Measurements from ENCODE around the gene GSS. TPM values are rescaled to one million over a fixed set of nuclear protein-coding genes. Genes with fewer than 3 reads are reported as not detected.
A peak's percentile ranks its signal among the peaks of the same experiment; 100 is the strongest.

Gene GSS
- total RNA-seq, 1 donor from 2014 or later = 18.3 TPM

DNA sequence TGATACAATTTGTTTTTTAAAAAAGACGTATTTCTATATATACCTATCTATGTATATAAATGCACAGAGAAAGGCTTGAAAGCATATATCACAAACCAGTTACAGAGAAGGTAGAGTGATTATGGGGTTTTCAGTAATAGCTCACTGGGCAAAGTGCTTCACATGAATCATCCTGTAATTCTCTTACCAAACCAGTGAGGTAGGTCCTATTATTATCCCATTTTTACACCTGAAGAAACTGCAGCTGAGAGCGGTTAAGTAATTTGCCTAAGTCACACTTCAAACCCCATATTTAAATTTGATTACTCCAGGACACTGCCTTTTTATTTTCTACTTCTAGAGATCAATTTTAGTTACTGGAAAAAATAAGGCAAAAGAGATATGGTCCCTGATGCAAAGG is 4.4 kb downstream of the GSS start:
- Histone ChIP-seq H3K4me3 (ENCODE audit: low read length in 3 of 3) (peak overlapping the region in 1 of 3 donors; percentile 29), H3K36me3 (ENCODE audit: control insufficient read depth in 3 of 3, insufficient read depth in 3 of 3, low read length in 3 of 3) (peaks cover 0 to 8% (median 0%) of the 10 kb centered on the region in 3 donors), H3K4me1 (ENCODE audit: control insufficient read depth in 3 of 3, insufficient read depth in 3 of 3, low read length in 3 of 3) (peaks cover 30 to 37% (median 35%) of the 10 kb centered on the region in 3 donors), H3K27me3 (ENCODE audit: control insufficient read depth in 3 of 3, insufficient read depth in 3 of 3, low read length in 3 of 3) (no peaks in the 10 kb centered on the region), H3K27ac (ENCODE audit: low read depth, low read length) (peak overlapping the region; percentile 63), H3K9ac (ENCODE audit: low read depth in 1 of 3, low read length in 3 of 3) (peak overlapping the region in 1 of 3 donors; percentile 52), H3K9me3 (ENCODE audit: control insufficient read depth in 3 of 3, low read length in 3 of 3) (no peaks in the 10 kb centered on the region)

DNA sequence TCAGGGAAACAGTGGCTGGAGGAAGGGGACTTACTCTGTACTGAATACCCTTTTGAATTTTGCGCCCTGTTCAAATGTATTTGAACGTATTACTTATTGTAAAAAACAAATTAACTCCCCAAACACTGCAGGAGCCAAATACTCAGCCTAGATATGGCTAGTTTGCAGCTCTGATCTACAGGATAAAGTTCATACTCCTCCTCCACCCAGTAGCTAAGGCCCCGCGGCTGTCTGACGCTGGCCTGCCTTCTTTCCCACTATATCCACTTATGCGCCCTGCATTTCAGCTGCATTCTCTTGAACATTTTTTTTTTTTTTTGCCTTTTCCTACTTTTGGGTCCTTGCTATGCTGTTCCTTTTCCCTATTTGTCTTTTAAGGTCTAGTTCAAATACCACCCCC is 6.5 kb downstream of the GSS start:
- Histone ChIP-seq H3K4me3 (ENCODE audit: low read length in 3 of 3) (no peak overlapping the region), H3K36me3 (ENCODE audit: control insufficient read depth in 3 of 3, insufficient read depth in 3 of 3, low read length in 3 of 3) (peaks cover 0 to 14% (median 4%) of the 10 kb centered on the region in 3 donors), H3K9me3 (ENCODE audit: control insufficient read depth in 3 of 3, low read length in 3 of 3) (no peaks in the 10 kb centered on the region), H3K9ac (ENCODE audit: low read depth in 1 of 3, low read length in 3 of 3) (peak overlapping the region in 1 of 3 donors; percentile 33), H3K4me1 (ENCODE audit: control insufficient read depth in 3 of 3, insufficient read depth in 3 of 3, low read length in 3 of 3) (peaks cover 15 to 31% (median 26%) of the 10 kb centered on the region in 3 donors), H3K27ac (ENCODE audit: low read depth, low read length) (no peak overlapping the region), H3K27me3 (ENCODE audit: control insufficient read depth in 3 of 3, insufficient read depth in 3 of 3, low read length in 3 of 3) (no peaks in the 10 kb centered on the region)

DNA sequence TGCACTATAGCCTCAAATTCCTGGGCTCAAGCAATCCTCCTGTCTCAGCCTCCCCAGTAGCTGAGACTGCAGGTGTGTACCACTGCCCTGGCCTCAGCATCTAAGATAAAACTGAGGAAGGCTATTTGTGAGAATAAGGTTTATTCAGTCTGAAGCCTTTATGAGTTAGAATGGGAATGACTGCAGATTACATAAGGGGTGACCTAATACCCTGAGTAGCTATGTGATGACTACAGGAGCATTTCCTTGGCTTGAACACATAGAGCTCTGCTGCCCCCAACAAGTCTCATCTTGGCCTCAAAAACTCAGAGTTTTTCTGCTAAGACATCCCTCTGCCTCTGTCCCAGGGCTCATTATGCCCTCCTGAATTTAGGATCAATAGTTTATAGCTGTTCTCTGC is 7.6 kb downstream of the GSS start:
- H3K27ac ChIP-seq (ENCODE audit: low read depth, low read length) = peak overlapping the region; percentile 14
- no peaks in the 10 kb centered on the region for H3K27me3 ChIP-seq (ENCODE audit: control insufficient read depth in 3 of 3, insufficient read depth in 3 of 3, low read length in 3 of 3)
- H3K9me3 ChIP-seq (ENCODE audit: control insufficient read depth in 3 of 3, low read length in 3 of 3) = no peaks in the 10 kb centered on the region
- H3K9ac ChIP-seq (ENCODE audit: low read depth in 1 of 3, low read length in 3 of 3) = no peak overlapping the region
- peaks cover 0 to 21% (median 4%) of the 10 kb centered on the region in 3 donors for H3K36me3 ChIP-seq (ENCODE audit: control insufficient read depth in 3 of 3, insufficient read depth in 3 of 3, low read length in 3 of 3)
- H3K4me1 ChIP-seq (ENCODE audit: control insufficient read depth in 3 of 3, insufficient read depth in 3 of 3, low read length in 3 of 3) = peaks cover 15 to 33% (median 29%) of the 10 kb centered on the region in 3 donors
- no peak overlapping the region for H3K4me3 ChIP-seq (ENCODE audit: low read length in 3 of 3)

DNA sequence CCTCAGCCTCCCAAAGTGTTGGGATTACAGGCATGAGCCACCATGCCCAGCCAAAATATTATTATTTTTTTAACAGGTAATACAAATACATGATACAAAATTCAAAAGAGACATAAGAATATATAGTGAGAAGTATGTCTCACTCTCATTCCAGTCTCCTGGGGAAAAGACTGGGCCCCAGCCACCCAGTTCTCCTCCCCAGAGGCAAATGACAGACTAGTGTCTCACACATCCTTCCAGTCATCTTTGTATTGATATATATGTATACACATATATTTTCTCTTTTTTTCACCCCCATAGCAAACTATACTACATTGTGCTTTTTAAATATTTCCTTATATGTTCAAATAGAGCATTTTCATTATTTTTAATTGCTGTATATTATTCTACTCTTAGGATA is 8.3 kb downstream of the GSS start:
- peaks cover 0 to 28% (median 6%) of the 10 kb centered on the region in 3 donors for H3K36me3 ChIP-seq (ENCODE audit: control insufficient read depth in 3 of 3, insufficient read depth in 3 of 3, low read length in 3 of 3)
- H3K27ac ChIP-seq (ENCODE audit: low read depth, low read length) = no peak overlapping the region
- H3K4me3 ChIP-seq (ENCODE audit: low read length in 3 of 3) = no peak overlapping the region
- peaks cover 19 to 37% (median 33%) of the 10 kb centered on the region in 3 donors for H3K4me1 ChIP-seq (ENCODE audit: control insufficient read depth in 3 of 3, insufficient read depth in 3 of 3, low read length in 3 of 3)
- H3K9ac ChIP-seq (ENCODE audit: low read depth in 1 of 3, low read length in 3 of 3) = no peak overlapping the region
- H3K9me3 ChIP-seq (ENCODE audit: control insufficient read depth in 3 of 3, low read length in 3 of 3) = no peaks in the 10 kb centered on the region
- H3K27me3 ChIP-seq (ENCODE audit: control insufficient read depth in 3 of 3, insufficient read depth in 3 of 3, low read length in 3 of 3) = no peaks in the 10 kb centered on the region

DNA sequence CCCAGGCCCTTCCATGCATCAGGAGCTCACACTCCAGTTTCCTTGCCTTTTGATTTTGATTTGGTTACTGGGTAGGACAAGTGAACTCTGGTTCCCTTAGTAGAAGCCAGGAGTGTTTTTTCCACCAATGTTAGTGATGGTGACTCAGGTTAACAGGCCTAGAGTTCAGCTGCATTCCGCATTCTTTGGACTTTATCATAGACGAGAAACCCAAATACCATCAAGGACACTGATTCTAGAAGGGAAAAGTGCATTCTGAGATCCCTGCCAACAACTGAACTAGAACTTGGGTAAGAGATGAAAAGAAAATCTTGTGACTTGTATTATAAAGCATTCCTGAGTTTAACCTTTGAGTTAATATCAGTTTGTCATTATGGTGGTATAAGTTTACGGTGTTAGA is 8.9 kb downstream of the GSS start:
- Histone ChIP-seq H3K4me1 (ENCODE audit: control insufficient read depth in 3 of 3, insufficient read depth in 3 of 3, low read length in 3 of 3) (peaks cover 17 to 38% (median 34%) of the 10 kb centered on the region in 3 donors), H3K36me3 (ENCODE audit: control insufficient read depth in 3 of 3, insufficient read depth in 3 of 3, low read length in 3 of 3) (peaks cover 0 to 34% (median 10%) of the 10 kb centered on the region in 3 donors), H3K27ac (ENCODE audit: low read depth, low read length) (no peak overlapping the region), H3K4me3 (ENCODE audit: low read length in 3 of 3) (no peak overlapping the region), H3K9ac (ENCODE audit: low read depth in 1 of 3, low read length in 3 of 3) (no peak overlapping the region), H3K9me3 (ENCODE audit: control insufficient read depth in 3 of 3, low read length in 3 of 3) (no peaks in the 10 kb centered on the region), H3K27me3 (ENCODE audit: control insufficient read depth in 3 of 3, insufficient read depth in 3 of 3, low read length in 3 of 3) (no peaks in the 10 kb centered on the region)

DNA sequence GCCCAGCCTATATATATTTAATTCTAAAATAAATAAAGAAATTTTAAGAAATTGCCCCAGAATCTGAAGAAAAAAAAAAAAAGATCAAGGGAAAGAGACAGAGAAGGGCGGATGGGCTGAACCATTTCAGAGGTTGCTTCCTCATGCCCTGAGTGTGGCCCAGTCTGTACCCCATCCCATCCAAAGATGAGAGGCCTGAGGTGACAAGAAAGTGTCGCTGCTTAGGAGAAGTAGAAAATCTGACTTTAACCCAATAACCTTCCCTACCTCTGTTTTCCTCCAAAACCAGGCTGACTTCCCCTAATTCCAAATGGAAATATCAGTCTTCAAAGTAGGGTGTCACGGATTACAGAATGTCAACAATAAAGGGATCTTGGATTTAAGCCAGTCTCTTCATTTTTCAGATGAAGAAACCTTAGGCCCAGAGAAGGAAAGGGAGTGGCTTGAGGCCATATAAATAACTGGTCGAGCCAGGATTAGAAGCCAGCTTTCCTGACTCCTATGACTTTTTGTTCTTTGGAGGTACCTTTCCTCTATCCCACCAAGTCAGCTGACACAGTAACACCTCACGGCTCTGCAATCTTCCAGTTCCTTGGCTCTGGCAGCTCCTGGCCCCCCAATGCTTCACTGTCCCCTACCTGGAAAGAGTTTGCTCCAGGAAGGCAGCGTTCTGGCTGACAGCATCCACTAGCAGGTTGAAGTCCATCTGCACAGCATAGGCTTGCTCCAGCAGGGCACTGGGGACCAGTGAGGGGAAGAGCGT is 10.1 kb downstream of the GSS start:
- Histone ChIP-seq H3K27me3 (ENCODE audit: control insufficient read depth in 3 of 3, insufficient read depth in 3 of 3, low read length in 3 of 3) (no peaks in the 10 kb centered on the region), H3K27ac (ENCODE audit: low read depth, low read length) (no peak overlapping the region), H3K9ac (ENCODE audit: low read depth in 1 of 3, low read length in 3 of 3) (no peak overlapping the region), H3K36me3 (ENCODE audit: control insufficient read depth in 3 of 3, insufficient read depth in 3 of 3, low read length in 3 of 3) (peaks cover 0 to 36% (median 12%) of the 10 kb centered on the region in 3 donors), H3K9me3 (ENCODE audit: control insufficient read depth in 3 of 3, low read length in 3 of 3) (no peaks in the 10 kb centered on the region), H3K4me3 (ENCODE audit: low read length in 3 of 3) (no peak overlapping the region), H3K4me1 (ENCODE audit: control insufficient read depth in 3 of 3, insufficient read depth in 3 of 3, low read length in 3 of 3) (peaks cover 18 to 42% (median 41%) of the 10 kb centered on the region in 3 donors)

DNA sequence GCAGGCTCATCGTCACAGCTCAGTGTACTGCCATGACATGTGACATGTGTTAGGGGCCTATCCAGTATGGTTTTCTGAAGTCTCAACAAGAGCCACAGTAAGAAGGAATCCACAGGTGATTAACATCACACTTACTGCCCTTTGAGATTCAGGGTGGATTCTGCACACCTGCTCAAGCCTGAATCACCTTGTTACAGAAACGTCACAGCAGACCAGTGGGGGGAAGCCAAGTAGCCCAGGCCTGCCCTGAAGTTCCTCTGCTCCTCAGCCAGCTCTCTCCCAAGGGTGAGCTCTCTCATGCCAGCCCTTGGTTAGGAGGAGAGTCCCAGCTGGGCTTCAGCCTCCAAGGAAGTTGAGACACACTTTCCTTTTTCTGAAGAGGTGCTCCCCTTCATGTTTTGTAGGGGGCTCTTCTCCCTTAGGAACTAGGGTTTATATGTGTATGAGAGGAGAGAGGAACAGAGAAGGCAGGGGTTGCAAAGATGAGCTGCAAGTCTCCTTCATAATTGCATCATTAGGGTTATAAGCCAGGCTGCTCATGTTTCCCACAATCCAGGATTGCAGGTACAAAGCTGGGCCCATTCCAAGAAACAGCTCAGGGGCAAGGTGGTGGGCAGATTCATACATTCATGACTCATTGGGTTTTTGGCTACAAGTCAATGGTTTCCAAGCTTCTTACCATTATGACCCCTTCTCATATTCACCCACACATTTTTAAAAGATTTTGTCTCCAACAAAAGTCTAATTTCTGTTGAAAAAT is 11.6 kb downstream of the GSS start:
- Histone ChIP-seq H3K9ac (ENCODE audit: low read depth in 1 of 3, low read length in 3 of 3) (peak overlapping the region in 1 of 3 donors; percentile 9), H3K9me3 (ENCODE audit: control insufficient read depth in 3 of 3, low read length in 3 of 3) (no peaks in the 10 kb centered on the region), H3K4me3 (ENCODE audit: low read length in 3 of 3) (no peak overlapping the region), H3K36me3 (ENCODE audit: control insufficient read depth in 3 of 3, insufficient read depth in 3 of 3, low read length in 3 of 3) (peaks cover 0 to 30% (median 12%) of the 10 kb centered on the region in 3 donors), H3K27me3 (ENCODE audit: control insufficient read depth in 3 of 3, insufficient read depth in 3 of 3, low read length in 3 of 3) (no peaks in the 10 kb centered on the region), H3K4me1 (ENCODE audit: control insufficient read depth in 3 of 3, insufficient read depth in 3 of 3, low read length in 3 of 3) (peaks cover 24 to 53% (median 47%) of the 10 kb centered on the region in 3 donors), H3K27ac (ENCODE audit: low read depth, low read length) (no peak overlapping the region)

DNA sequence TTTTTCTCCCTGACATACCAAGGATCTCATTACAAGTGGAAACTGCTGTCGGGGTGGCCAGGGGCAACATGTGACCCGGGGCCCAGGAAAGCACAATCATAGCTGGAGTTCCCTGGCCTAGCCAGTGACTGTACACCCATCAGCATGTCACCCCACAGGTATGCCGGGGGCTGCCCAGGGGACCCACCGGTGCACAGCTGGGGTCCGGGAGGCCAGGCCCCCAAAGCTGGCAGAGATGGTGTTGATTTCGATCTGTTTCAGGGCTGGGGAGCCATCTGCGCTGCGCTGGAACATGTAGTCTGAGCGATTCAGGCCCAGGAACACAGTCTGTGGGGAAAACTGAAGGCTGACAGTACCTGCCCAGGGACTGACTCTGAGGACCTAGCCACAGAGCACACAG is 13.3 kb downstream of the GSS start:
- H3K27ac ChIP-seq (ENCODE audit: low read depth, low read length) = peak overlapping the region; percentile 41
- H3K4me3 ChIP-seq (ENCODE audit: low read length in 3 of 3) = no peak overlapping the region
- H3K27me3 ChIP-seq (ENCODE audit: control insufficient read depth in 3 of 3, insufficient read depth in 3 of 3, low read length in 3 of 3) = no peaks in the 10 kb centered on the region
- no peaks in the 10 kb centered on the region for H3K9me3 ChIP-seq (ENCODE audit: control insufficient read depth in 3 of 3, low read length in 3 of 3)
- peaks cover 30 to 54% (median 52%) of the 10 kb centered on the region in 3 donors for H3K4me1 ChIP-seq (ENCODE audit: control insufficient read depth in 3 of 3, insufficient read depth in 3 of 3, low read length in 3 of 3)
- peaks cover 0 to 31% (median 12%) of the 10 kb centered on the region in 3 donors for H3K36me3 ChIP-seq (ENCODE audit: control insufficient read depth in 3 of 3, insufficient read depth in 3 of 3, low read length in 3 of 3)
- peak overlapping the region in 1 of 3 donors; percentile 34 for H3K9ac ChIP-seq (ENCODE audit: low read depth in 1 of 3, low read length in 3 of 3)

DNA sequence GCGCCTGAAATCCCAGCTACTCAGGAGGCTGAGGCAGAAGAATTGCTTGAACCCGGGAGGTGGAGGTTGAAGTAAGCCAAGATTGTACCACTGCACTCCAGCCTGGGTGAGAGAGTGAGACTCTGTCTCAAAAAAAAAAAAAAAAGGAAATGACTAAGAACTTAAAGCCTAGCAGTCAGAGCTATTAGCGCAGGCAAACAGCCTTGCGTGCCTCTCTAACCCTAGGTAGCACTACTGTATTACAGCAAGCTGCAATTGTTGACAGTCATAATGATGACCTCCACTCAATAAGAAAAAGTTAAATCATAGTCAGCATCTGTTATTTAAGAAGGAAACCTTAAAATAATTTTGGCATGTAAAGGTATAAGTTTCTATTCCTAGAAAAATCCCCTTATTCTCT is 14.4 kb downstream of the GSS start:
- Histone ChIP-seq H3K36me3 (ENCODE audit: control insufficient read depth in 3 of 3, insufficient read depth in 3 of 3, low read length in 3 of 3) (peaks cover 0 to 33% (median 16%) of the 10 kb centered on the region in 3 donors), H3K4me1 (ENCODE audit: control insufficient read depth in 3 of 3, insufficient read depth in 3 of 3, low read length in 3 of 3) (peaks cover 30 to 58% (median 55%) of the 10 kb centered on the region in 3 donors), H3K4me3 (ENCODE audit: low read length in 3 of 3) (no peak overlapping the region), H3K9ac (ENCODE audit: low read depth in 1 of 3, low read length in 3 of 3) (no peak overlapping the region), H3K27me3 (ENCODE audit: control insufficient read depth in 3 of 3, insufficient read depth in 3 of 3, low read length in 3 of 3) (no peaks in the 10 kb centered on the region), H3K27ac (ENCODE audit: low read depth, low read length) (peak overlapping the region; percentile 86), H3K9me3 (ENCODE audit: control insufficient read depth in 3 of 3, low read length in 3 of 3) (no peaks in the 10 kb centered on the region)

DNA sequence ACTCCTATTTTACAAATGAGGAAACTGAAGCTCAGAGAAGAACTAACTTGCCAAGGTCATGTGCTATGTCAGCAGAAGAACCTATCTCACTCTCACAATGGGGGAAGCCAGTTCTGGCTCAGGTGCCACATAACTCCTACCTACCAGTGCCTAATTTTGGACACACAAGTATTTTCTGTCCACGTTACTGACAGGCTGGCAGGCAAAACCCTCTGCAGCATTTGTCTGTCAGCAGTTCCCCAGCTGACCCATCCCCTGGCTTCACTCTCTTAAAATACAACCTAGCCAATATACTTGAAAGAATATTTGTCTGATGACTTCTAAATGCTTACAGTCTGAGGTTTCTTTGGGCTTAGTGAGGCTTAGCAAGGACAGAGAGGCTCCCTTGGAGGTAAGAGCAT is 15.5 kb downstream of the GSS start:
- Histone ChIP-seq H3K36me3 (ENCODE audit: control insufficient read depth in 3 of 3, insufficient read depth in 3 of 3, low read length in 3 of 3) (peaks cover 0 to 33% (median 21%) of the 10 kb centered on the region in 3 donors), H3K4me1 (ENCODE audit: control insufficient read depth in 3 of 3, insufficient read depth in 3 of 3, low read length in 3 of 3) (peaks cover 30 to 53% (median 52%) of the 10 kb centered on the region in 3 donors), H3K27me3 (ENCODE audit: control insufficient read depth in 3 of 3, insufficient read depth in 3 of 3, low read length in 3 of 3) (no peaks in the 10 kb centered on the region), H3K4me3 (ENCODE audit: low read length in 3 of 3) (no peak overlapping the region), H3K27ac (ENCODE audit: low read depth, low read length) (peak overlapping the region; percentile 86), H3K9me3 (ENCODE audit: control insufficient read depth in 3 of 3, low read length in 3 of 3) (no peaks in the 10 kb centered on the region), H3K9ac (ENCODE audit: low read depth in 1 of 3, low read length in 3 of 3) (peak overlapping the region in 2 of 3 donors; percentile 1 to 34)
